MV-4-11 (cell line): ENCODE data around the gene ZCCHC17.
"Not testable (repeated sequence)": the region's sequence is repeated elsewhere in the genome, so short reads cannot be mapped to it uniquely, and the experiment has no call there.

ENCODE experiments used
- DNase-seq: peaks from one replicate; lab custom pipeline; 2025; lab: John Stamatoyannopoulos, UW

ZCCHC17 gene

GRCh38 chr1:31371121-31371959, 74.5 kb downstream of the ZCCHC17 start:
- DNase-seq = peak; percentile 5

GRCh38 chr1:31372051-31372450, 75.2 kb downstream of the ZCCHC17 start:
- no peak for DNase-seq

GRCh38 chr1:31372751-31373055, 75.9 kb downstream of the ZCCHC17 start:
- DNase-seq = no peak

- peak; percentile 8 for DNase-seq
Observed at GRCh38 chr1:31373056-31373896, 76.4 kb downstream of the ZCCHC17 start, which contains the start of gene FABP3. TSS of gene FABP3 (minus strand) at chr1:31373076. CDS start at chr1:31373014, 62 bp downstream.

GRCh38 chr1:31373897-31374486, 77.2 kb downstream of the ZCCHC17 start:
- DNase-seq = no peak

- no peak for DNase-seq
Observed at GRCh38 chr1:31374511-31375196, 77.8 kb downstream of the ZCCHC17 start.

- DNase-seq = no peak
Observed at GRCh38 chr1:31376375-31377134, 79.7 kb downstream of the ZCCHC17 start.

GRCh38 chr1:31377364-31377863, 80.6 kb downstream of the ZCCHC17 start:
- no peak for DNase-seq

GRCh38 chr1:31378001-31378400, 81.2 kb downstream of the ZCCHC17 start:
- no peak for DNase-seq

GRCh38 chr1:31380181-31380580, 83.3 kb downstream of the ZCCHC17 start:
- DNase-seq = no peak

- DNase-seq = no peak
Observed at GRCh38 chr1:31381394-31382294, 84.8 kb downstream of the ZCCHC17 start.

- no peak for DNase-seq
Observed at GRCh38 chr1:31382379-31382989, 85.7 kb downstream of the ZCCHC17 start.

- DNase-seq = peak; percentile 30
Observed at GRCh38 chr1:31383967-31384366, 87.1 kb downstream of the ZCCHC17 start.

- DNase-seq = not testable (repeated sequence)
Observed at GRCh38 chr1:31386576-31387243, 89.9 kb downstream of the ZCCHC17 start.

GRCh38 chr1:31387612-31388011, 90.8 kb downstream of the ZCCHC17 start:
- DNase-seq = no peak

- no peak for DNase-seq
Observed at GRCh38 chr1:31389616-31390015, 92.8 kb downstream of the ZCCHC17 start.

- DNase-seq = no peak
Observed at GRCh38 chr1:31390071-31390470, 93.2 kb downstream of the ZCCHC17 start.

GRCh38 chr1:31393463-31393862, 96.6 kb downstream of the ZCCHC17 start:
- no peak for DNase-seq

GRCh38 chr1:31394584-31395193, 97.9 kb downstream of the ZCCHC17 start:
- peak; percentile 80 for DNase-seq
